ENCODE measurements around the gene MIGA1. TPM values are rescaled to one million over a fixed set of nuclear protein-coding genes. Genes with fewer than 3 reads are reported as not detected.

MIGA1 gene
- total and polyA plus RNA-seq, 2 of the 4 experiments (the other 2 are of a cell fraction): 5.7 to 16.3 TPM

GRCh38 chr1:77830946-77831345 is 51.5 kb downstream of the MIGA1 start:
- Histone ChIP-seq H3K4me3 (ENCODE audit: insufficient read depth, low read depth, low read length) (no peak overlapping the region), H3K36me3 (ENCODE audit: control insufficient read depth, insufficient read depth, low read length) (peaks cover 2% of the 10 kb centered on the region; the same call in 1 of the 2 replicates), H2BK15ac (ENCODE audit: low read depth, low read length) (no peak overlapping the region; the same call in 2 of the 3 replicates), H3K9ac (ENCODE audit: low read depth, low read length) (no peak overlapping the region), H2AK9ac (replicated peaks; ENCODE audit: low read depth, low read length, poor library complexity) (no peak overlapping the region), H3K9me3 (ENCODE audit: control insufficient read depth, insufficient read depth, low read length) (no peaks in the 10 kb centered on the region), H2AFZ (replicated peaks; ENCODE audit: low read length, poor library complexity) (no peak overlapping the region), H4K8ac (ENCODE audit: low read depth in 2 of 2, low read length in 2 of 2) (peak overlapping the region in 1 of 2 experiments; percentile 55; a peak in 2 of 4 replicates), H3K4ac (ENCODE audit: low read depth, low read length) (peak overlapping the region; percentile 37; the same call in 1 of the 2 replicates), H2AK5ac (ENCODE audit: low read depth, low read length) (no peak overlapping the region), H3K79me1 (ENCODE audit: low read depth in 1 of 2, low read length in 2 of 2) (peaks cover 3 to 41% of the 10 kb centered on the region in 2 experiments; a peak in 3 of 4 replicates), H3K56ac (ENCODE audit: extremely low read depth, insufficient read depth, low read length) (no peak overlapping the region), H3K18ac (ENCODE audit: low read depth, low read length) (peak overlapping the region; percentile 50), H3K4me1 (ENCODE audit: control insufficient read depth, insufficient read depth, low read length) (peaks cover 15% of the 10 kb centered on the region), H4K91ac (ENCODE audit: insufficient read depth, low read depth, low read length) (0 out of 2 replicates have a peak overlapping the region, but pooled peaks have one; percentile 46), H3K27ac (ENCODE audit: insufficient read depth, low read length) (peak overlapping the region; percentile 5; the same call in 1 of the 2 replicates), H2BK120ac (ENCODE audit: low read depth, low read length) (peak overlapping the region; percentile 48; the same call in 1 of the 2 replicates), H3K27me3 (ENCODE audit: control insufficient read depth, insufficient read depth, low read length) (no peaks in the 10 kb centered on the region), H2BK20ac (ENCODE audit: low read depth, low read length) (peak overlapping the region; percentile 23; the same call in 1 of the 2 replicates), H3K14ac (replicated peaks; ENCODE audit: low read depth, low read length) (no peak overlapping the region; the same call in 1 of the 2 replicates), H4K20me1 (ENCODE audit: insufficient read depth, low read length) (peaks cover 9% of the 10 kb centered on the region; the same call in 1 of the 2 replicates), H3K9me1 (ENCODE audit: insufficient read depth, low read length) (peaks cover 10% of the 10 kb centered on the region), H3K4me2 (ENCODE audit: low read depth, low read length) (no peak overlapping the region), H4K5ac (ENCODE audit: low read depth, low read length) (no peak overlapping the region), H2BK5ac (ENCODE audit: low read depth, low read length, poor library complexity, severe bottlenecking) (peak overlapping the region; percentile 46), H3K23ac (ENCODE audit: low read depth, low read length) (peak overlapping the region; percentile 5; the same call in 1 of the 2 replicates)
- POLR2A ChIA-PET (ENCODE audit: unreplicated experiment): no interaction called here
- TF ChIP-seq CEBPB (IDR thresholded peaks at IDR 0.05; ENCODE audit: low read depth, low read length) (no peak), CTCF (conservative IDR thresholded peaks at IDR 0.05; ENCODE audit: low read depth, low read length) (no peak), POLR2A (IDR thresholded peaks at IDR 0.05; ENCODE audit: low read depth, low read length) (no peak), USF2 (IDR thresholded peaks at IDR 0.05; ENCODE audit: low read depth, low read length) (no peak), NFE2L2 (IDR thresholded peaks at IDR 0.05; ENCODE audit: low read depth, low read length) (no peak), FOS (IDR thresholded peaks at IDR 0.05; ENCODE audit: low read depth, low read length) (no peak), MXI1 (IDR thresholded peaks at IDR 0.05; ENCODE audit: borderline replicate concordance, low read depth, low read length) (no peak), SMC3 (IDR thresholded peaks at IDR 0.05; ENCODE audit: low read depth, low read length) (no peak), RCOR1 (IDR thresholded peaks at IDR 0.05; ENCODE audit: insufficient replicate concordance, low read length) (no peak), ELK1 (IDR thresholded peaks at IDR 0.05; ENCODE audit: borderline replicate concordance, low read depth, low read length) (no peak), CHD1 (IDR thresholded peaks at IDR 0.05; ENCODE audit: low read depth, low read length) (no peak), RFX5 (IDR thresholded peaks at IDR 0.05; ENCODE audit: low read depth, low read length) (no peak), MAZ (IDR thresholded peaks at IDR 0.05; ENCODE audit: borderline replicate concordance, low read depth, low read length) (no peak), RAD21 (IDR thresholded peaks at IDR 0.05; ENCODE audit: low read length) (no peak), MAFK (IDR thresholded peaks at IDR 0.05; ENCODE audit: low read depth, low read length) (no peak)
- BruUV-seq (replicated peaks): no TSS peak
- dilution Hi-C loops (cut with HindIII; ENCODE audit: low sequenced_read_pairs, unreplicated experiment): no loop called here
- ATAC-seq (ENCODE audit: low read depth) (no peak), DNase-seq (no peak)
- no CpG with 5 or more reads among the region's 3 CpGs for WGBS, 2 experiments (ENCODE audit: extremely low coverage in 2 of 2, insufficient read length in 1 of 2)
- CTCF ChIA-PET: no interaction called here
- in situ Hi-C loops (cut with MboI; ENCODE audit: low sequenced_read_pairs): no loop called here
- intact Hi-C loops (cut with micrococcal nuclease): no loop called here

Measured in IMR-90 (cell line).